ENCODE data around the gene COL25A1.

- TF ChIP-seq TAF1 (IDR thresholded peaks at IDR 0.05; ENCODE audit: borderline replicate concordance, low read depth, low read length) = no peak
- no peak for TF ChIP-seq POLR2AphosphoS5 (IDR thresholded peaks at IDR 0.05; ENCODE audit: low read depth, low read length)
Measured at GRCh38 chr4:108794136-108794535, 508.3 kb downstream of the COL25A1 start.

Data from GM12892 (cell line).